Vagina (tissue), 2 donors: ENCODE results near the gene TIMP3.

Source experiments
- POLR2A ChIP-seq, 2 donors: fragments of 450-650 bp; IDR thresholded peaks; one replicate each; pipeline ENCODE4 v1.6.1; 2017; ENCODE audit warnings: antibody characterized with exemption in 2 of 2, mild to moderate bottlenecking in 2 of 2, moderate library complexity in 2 of 2
- POLR2AphosphoS5 ChIP-seq, 2 donors: sonication (generic); formaldehyde crosslinking; IDR thresholded peaks; one replicate each; pipeline ENCODE4 v1.9.0; 2017; ENCODE audit warnings: antibody characterized with exemption in 2 of 2, mild to moderate bottlenecking in 2 of 2, low read depth in 1 of 2; ENCODE audit not compliant: insufficient read depth in 1 of 2
- TF ChIP-seq, protein P1 (sequence below), 3 experiments: fragments of 450-650 bp in 2 of 3; fragments of 200-600 bp in 1 of 3; sonication (generic) in 1 of 3; IDR thresholded peaks; one replicate each; pipeline ENCODE4 v1.5.1; 2017 to 2019; ENCODE audit warnings: antibody characterized with exemption in 3 of 3, mild to moderate bottlenecking in 2 of 3, moderate library complexity in 2 of 3

DNA sequence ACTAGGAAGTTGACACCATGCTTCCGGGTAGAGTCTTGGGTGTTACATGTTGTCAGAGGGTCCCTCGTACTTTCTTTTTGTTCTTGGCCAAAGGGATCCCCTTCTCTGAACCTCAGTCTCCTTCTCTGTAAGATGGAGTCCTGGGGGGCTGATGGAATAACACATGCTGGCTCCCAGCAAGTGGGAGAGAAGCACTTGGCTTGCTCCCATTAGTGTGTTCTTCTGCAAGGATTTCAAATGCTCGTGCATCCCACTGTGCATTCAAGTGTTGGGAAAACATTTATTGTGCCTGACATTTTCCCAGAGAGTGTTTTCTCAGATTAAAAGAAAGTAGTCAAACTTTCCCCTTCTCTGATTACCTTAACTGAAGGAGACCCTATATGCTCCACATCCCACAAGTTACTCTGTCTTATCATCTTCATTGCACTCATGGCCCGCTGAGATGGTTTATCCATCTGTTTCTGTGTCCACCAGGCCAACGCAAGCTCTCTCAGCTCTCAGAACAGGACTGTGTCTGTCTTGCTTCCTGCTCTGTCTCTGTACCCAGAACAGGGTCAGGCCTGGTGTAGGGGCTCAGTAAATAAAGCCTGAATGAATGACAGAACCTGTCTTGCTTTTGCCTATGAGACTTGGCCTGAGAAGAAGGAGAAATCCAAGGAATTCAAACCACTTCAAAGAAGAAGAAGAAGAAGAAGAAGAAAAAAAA lies 16.0 kb upstream of the TIMP3 start:
- TF ChIP-seq POLR2A (IDR thresholded peaks at IDR 0.05) (no peak), POLR2AphosphoS5 (IDR thresholded peaks at IDR 0.05; ENCODE audit: insufficient read depth in 1 of 2, low read depth in 1 of 2) (no peak)
- TF ChIP-seq, protein P1, sequence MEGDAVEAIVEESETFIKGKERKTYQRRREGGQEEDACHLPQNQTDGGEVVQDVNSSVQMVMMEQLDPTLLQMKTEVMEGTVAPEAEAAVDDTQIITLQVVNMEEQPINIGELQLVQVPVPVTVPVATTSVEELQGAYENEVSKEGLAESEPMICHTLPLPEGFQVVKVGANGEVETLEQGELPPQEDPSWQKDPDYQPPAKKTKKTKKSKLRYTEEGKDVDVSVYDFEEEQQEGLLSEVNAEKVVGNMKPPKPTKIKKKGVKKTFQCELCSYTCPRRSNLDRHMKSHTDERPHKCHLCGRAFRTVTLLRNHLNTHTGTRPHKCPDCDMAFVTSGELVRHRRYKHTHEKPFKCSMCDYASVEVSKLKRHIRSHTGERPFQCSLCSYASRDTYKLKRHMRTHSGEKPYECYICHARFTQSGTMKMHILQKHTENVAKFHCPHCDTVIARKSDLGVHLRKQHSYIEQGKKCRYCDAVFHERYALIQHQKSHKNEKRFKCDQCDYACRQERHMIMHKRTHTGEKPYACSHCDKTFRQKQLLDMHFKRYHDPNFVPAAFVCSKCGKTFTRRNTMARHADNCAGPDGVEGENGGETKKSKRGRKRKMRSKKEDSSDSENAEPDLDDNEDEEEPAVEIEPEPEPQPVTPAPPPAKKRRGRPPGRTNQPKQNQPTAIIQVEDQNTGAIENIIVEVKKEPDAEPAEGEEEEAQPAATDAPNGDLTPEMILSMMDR (IDR thresholded peaks at IDR 0.05) = no peak
